CD4-positive, alpha-beta T cell (primary cell): Measurements from ENCODE around the gene MYL12B. TPM values are rescaled to one million over a fixed set of nuclear protein-coding genes. Genes with fewer than 3 reads are reported as not detected.

Experiments used
- ATAC-seq: fragments of 200-7000 bp; cut with Tn5 transposase; one replicate; pipeline ENCODE4 v1.10.0; 2022; ENCODE audit warnings: mild to moderate bottlenecking; ENCODE audit not compliant: poor library complexity
- CTCF ChIA-PET: fragments of 350-600 bp; sonication (Branson Sonifier 250); formaldehyde crosslinking; loops from one replicate; lab custom pipeline; 2021; ENCODE audit warnings: antibody characterized with exemption, inconsistent platforms; lab: Charles Lee
- POLR2A ChIA-PET: fragments of 350-600 bp; sonication (Branson Sonifier 250); formaldehyde crosslinking; loops from one replicate; lab custom pipeline; 2021; ENCODE audit warnings: antibody characterized with exemption, inconsistent platforms; lab: Charles Lee
- DNase-seq, 14 experiments: peaks; one replicate each; pipeline ENCODE4 v3.0.0-alpha.2; 2013 to 2020; ENCODE audit warnings: mixed read lengths in 2 of 14
- H3K27ac ChIP-seq, 2 donors: one replicate each; pipeline versions ENCODE4 v1.5.1 to v1.7.0; 2013; ENCODE audit warnings: low read length in 2 of 2, low read depth in 1 of 2, mild to moderate bottlenecking in 1 of 2
- H3K27me3 ChIP-seq, 2 experiments: 1 replicate in 1 of 2; 2 replicates in 1 of 2; pipeline versions ENCODE4 v1.6.1 to v1.7.0; 2013; ENCODE audit warnings: low read length in 2 of 2, control low read depth in 1 of 2, mild to moderate bottlenecking in 1 of 2, moderate library complexity in 1 of 2; ENCODE audit not compliant: insufficient read depth in 2 of 2, control insufficient read depth in 1 of 2
- H3K36me3 ChIP-seq: one replicate; pipeline ENCODE4 v1.6.1; 2013; ENCODE audit warnings: low read length, control low read depth; ENCODE audit not compliant: insufficient read depth
- H3K4me1 ChIP-seq: one replicate; pipeline ENCODE4 v1.6.1; 2013; ENCODE audit warnings: low read length, control low read depth; ENCODE audit not compliant: insufficient read depth
- H3K4me3 ChIP-seq: one replicate; pipeline ENCODE4 v1.5.1; 2013; ENCODE audit warnings: mild to moderate bottlenecking, low read length, moderate library complexity
- H3K9me3 ChIP-seq, 2 experiments: 1 replicate in 1 of 2; 2 replicates in 1 of 2; pipeline versions ENCODE4 v1.6.1 to v1.7.0; 2013; ENCODE audit warnings: low read length in 2 of 2, mild to moderate bottlenecking in 2 of 2, control low read depth in 1 of 2, moderate library complexity in 1 of 2; ENCODE audit not compliant: control insufficient read depth in 1 of 2, insufficient read depth in 1 of 2
- H3K27ac Mint-ChIP-seq: one replicate; pipeline ENCODE4 v1.8.0; 2020; ENCODE audit warnings: mixed read lengths
- H3K27me3 Mint-ChIP-seq: one replicate; pipeline ENCODE4 v1.8.0; 2021; ENCODE audit warnings: mixed read lengths
- H3K36me3 Mint-ChIP-seq: one replicate; pipeline ENCODE4 v1.8.0; 2021; ENCODE audit warnings: low read depth, mixed read lengths
- H3K4me1 Mint-ChIP-seq: one replicate; pipeline ENCODE4 v1.8.0; 2021; ENCODE audit warnings: low read depth, mixed read lengths
- H3K4me3 Mint-ChIP-seq: one replicate; pipeline ENCODE4 v1.8.0; 2020; ENCODE audit warnings: mild to moderate bottlenecking, mixed read lengths
- H3K9me3 Mint-ChIP-seq: one replicate; pipeline ENCODE4 v1.8.0; 2020; ENCODE audit warnings: mixed read lengths
- CTCF ChIP-seq: fragments of 200-600 bp; IDR thresholded peaks from one replicate; pipeline ENCODE4 v1.8.0; 2022; ENCODE audit warnings: antibody characterized with exemption, mild to moderate bottlenecking
- intact Hi-C, 2 experiments: fragments of 100-400 bp; cut with DNase I in 1 of 2; cut with micrococcal nuclease in 1 of 2; formaldehyde crosslinking; loops; one replicate each; pipeline versions ENCODE4 v1.15.1 to v1.9.0; 2023 to 2025; cut with DNase I, micrococcal nuclease
- total RNA-seq, 174 experiments: library from RNA in 2 of 174; stranded (reverse) in 2 of 174; gene quantifications; one replicate each; pipeline ENCODE4 v1.2.3 and lab custom pipeline; 2021 to 2026

The MYL12B gene
- total RNA-seq, 2 experiments from 2014 or later = 128 to 133 TPM

GRCh38 chr18:3266062-3266608 is 4.2 kb downstream of the MYL12B start:
- peak overlapping the region; percentile 100 for H3K27ac Mint-ChIP-seq
- ChIA-PET POLR2A (interaction anchor here (0.9 to 5.1 kb wide), 3 partner anchors 16 to 328 kb away, joined by 3 to 80 read pairs (median 8); partner anchors contain the start of gene MYL12A), CTCF (interaction anchor here (0.7 to 1.7 kb wide), 5 partner anchors 11 to 400 kb away, joined by 3 to 7 read pairs (median 4); no protein-coding TSS in a partner anchor)
- Histone ChIP-seq H3K9me3 (no peaks in the 10 kb centered on the region), H3K27me3 (no peaks in the 10 kb centered on the region), H3K4me1 (peaks cover 47% of the 10 kb centered on the region), H3K27ac (no peak overlapping the region), H3K4me3 (no peak overlapping the region), H3K36me3 (no peaks in the 10 kb centered on the region)
- ATAC-seq = no peak
- peak overlapping the region; percentile 5 for H3K4me3 Mint-ChIP-seq
- peaks cover 90% of the 10 kb centered on the region for H3K4me1 Mint-ChIP-seq
- H3K9me3 Mint-ChIP-seq = no peaks in the 10 kb centered on the region
- intact Hi-C loops = no loop called here
- no peak for DNase-seq
- H3K36me3 Mint-ChIP-seq = peaks cover 17% of the 10 kb centered on the region
- H3K27me3 Mint-ChIP-seq = no peaks in the 10 kb centered on the region
- TF ChIP-seq CTCF = no peak

- H3K36me3 Mint-ChIP-seq = peaks cover 22% of the 10 kb centered on the region
- no peaks in the 10 kb centered on the region for H3K27me3 ChIP-seq
- peak overlapping the region; percentile 74 for H3K27ac Mint-ChIP-seq
- TF ChIP-seq CTCF = no peak
- CTCF ChIA-PET = interaction anchor here (0.8 kb wide), 1 partner anchor 29 kb away, joined by 3 read pairs; no protein-coding TSS in a partner anchor
- H3K27ac ChIP-seq = peak overlapping the region in 1 of 2 donors; percentile 29
- ATAC-seq (no peak), DNase-seq (no peak)
- peaks cover 89% of the 10 kb centered on the region for H3K4me1 Mint-ChIP-seq
- H3K36me3 ChIP-seq = peaks cover 10% of the 10 kb centered on the region
- H3K9me3 ChIP-seq = no peaks in the 10 kb centered on the region
- no peaks in the 10 kb centered on the region for H3K9me3 Mint-ChIP-seq
- H3K4me1 ChIP-seq = peaks cover 49% of the 10 kb centered on the region
- no peaks in the 10 kb centered on the region for H3K27me3 Mint-ChIP-seq
- intact Hi-C loops = no loop called here
- POLR2A ChIA-PET = no interaction called here
- H3K4me3 ChIP-seq = no peak overlapping the region
- H3K4me3 Mint-ChIP-seq = peak overlapping the region; percentile 36
Measured at GRCh38 chr18:3268306-3268705, 6.4 kb downstream of the MYL12B start.

GRCh38 chr18:3269241-3269913 is 7.4 kb downstream of the MYL12B start:
- Histone ChIP-seq H3K4me3 (no peak overlapping the region), H3K9me3 (no peaks in the 10 kb centered on the region), H3K36me3 (peaks cover 21% of the 10 kb centered on the region), H3K27me3 (no peaks in the 10 kb centered on the region), H3K27ac (peak overlapping the region in 1 of 2 donors; percentile 29), H3K4me1 (peaks cover 41% of the 10 kb centered on the region)
- POLR2A ChIA-PET = interaction anchor here (0.7 kb wide), 1 partner anchor 24 kb away, joined by 4 read pairs; no protein-coding TSS in a partner anchor
- CTCF ChIA-PET = interaction anchor here (0.5 to 1.1 kb wide), 2 partner anchors 10 to 20 kb away, joined by 3 read pairs; no protein-coding TSS in a partner anchor
- H3K9me3 Mint-ChIP-seq = no peaks in the 10 kb centered on the region
- ATAC-seq = no peak
- intact Hi-C loops = no loop called here
- peak overlapping the region; percentile 74 for H3K27ac Mint-ChIP-seq
- no peak for TF ChIP-seq CTCF
- H3K4me1 Mint-ChIP-seq = peaks cover 79% of the 10 kb centered on the region
- H3K4me3 Mint-ChIP-seq = peak overlapping the region; percentile 49
- no peaks in the 10 kb centered on the region for H3K27me3 Mint-ChIP-seq
- peaks cover 33% of the 10 kb centered on the region for H3K36me3 Mint-ChIP-seq
- no peak for DNase-seq
